ENCODE results near the gene TCHP. TPM values are rescaled to one million over a fixed set of nuclear protein-coding genes. Genes with fewer than 3 reads are reported as not detected.
A peak's percentile ranks its signal among the peaks of the same experiment; 100 is the strongest.

The TCHP gene
- total and polyA plus RNA-seq, 2 donors (not counting 1 experiment from before 2014, with no cell fraction given): 13.4 to 29.4 TPM

- CTCF ChIA-PET: interaction anchor here (0.9 to 2.4 kb wide), 5 partner anchors 10 to 75 kb away, joined by 3 to 12 read pairs (median 9); no protein-coding TSS in a partner anchor
- Histone ChIP-seq H3K9ac (ENCODE audit: low read length) (peak within 1 kb of the TSS; percentile 99), H3K27ac (ENCODE audit: low read length in 2 of 2) (peak within 1 kb of the TSS; percentile 77 to 94), H3K79me2 (ENCODE audit: control insufficient read depth, insufficient read depth, low read length) (peaks cover 48% of the 10 kb centered on the region), H3K36me3 (replicated peaks in 1 of 2; ENCODE audit: control extremely low read depth in 1 of 2, control insufficient read depth in 1 of 2, extremely low read depth in 1 of 2, insufficient read depth in 2 of 2, low read length in 1 of 2) (no peaks in the 10 kb centered on the region), H3K4me1 (ENCODE audit: control insufficient read depth in 2 of 2, insufficient read depth in 2 of 2, low read length in 2 of 2) (peaks cover 36 to 43% of the 10 kb centered on the region in 2 donors), H3K9me3 (ENCODE audit: control extremely low read depth in 1 of 3, control insufficient read depth in 2 of 3, insufficient read depth in 1 of 3, low read length in 2 of 3) (no peaks in the 10 kb centered on the region), H3K4me3 (ENCODE audit: control extremely low read depth in 1 of 5, extremely low read depth in 1 of 5, insufficient read depth in 1 of 5, low read depth in 2 of 5, low read length in 4 of 5) (peak within 1 kb of the TSS; percentile 73 to 91 (median 80)), H4K20me1 (ENCODE audit: control insufficient read depth, insufficient read depth, low read length, poor library complexity, severe bottlenecking) (peaks cover 16% of the 10 kb centered on the region), H2AFZ (ENCODE audit: insufficient read depth, low read depth, low read length, poor library complexity, severe bottlenecking) (peak within 1 kb of the TSS; percentile 92), H3K4me2 (replicated peaks; ENCODE audit: low read depth, low read length, poor library complexity, severe bottlenecking) (peak within 1 kb of the TSS; percentile 95), H3K27me3 (replicated peaks in 1 of 4; ENCODE audit: control extremely low read depth in 1 of 4, control insufficient read depth in 3 of 4, insufficient read depth in 4 of 4, low read length in 3 of 4) (no peaks in the 10 kb centered on the region)
- no peaks in the 10 kb centered on the region for H3K9me3 Mint-ChIP-seq (ENCODE audit: insufficient read depth)
- peak; percentile 95 for DNase-seq
- peak; percentile 98 for ATAC-seq (ENCODE audit: low read depth)
- peaks cover 54% of the 10 kb centered on the region for H3K4me1 Mint-ChIP-seq
- TF ChIP-seq, protein P1, sequence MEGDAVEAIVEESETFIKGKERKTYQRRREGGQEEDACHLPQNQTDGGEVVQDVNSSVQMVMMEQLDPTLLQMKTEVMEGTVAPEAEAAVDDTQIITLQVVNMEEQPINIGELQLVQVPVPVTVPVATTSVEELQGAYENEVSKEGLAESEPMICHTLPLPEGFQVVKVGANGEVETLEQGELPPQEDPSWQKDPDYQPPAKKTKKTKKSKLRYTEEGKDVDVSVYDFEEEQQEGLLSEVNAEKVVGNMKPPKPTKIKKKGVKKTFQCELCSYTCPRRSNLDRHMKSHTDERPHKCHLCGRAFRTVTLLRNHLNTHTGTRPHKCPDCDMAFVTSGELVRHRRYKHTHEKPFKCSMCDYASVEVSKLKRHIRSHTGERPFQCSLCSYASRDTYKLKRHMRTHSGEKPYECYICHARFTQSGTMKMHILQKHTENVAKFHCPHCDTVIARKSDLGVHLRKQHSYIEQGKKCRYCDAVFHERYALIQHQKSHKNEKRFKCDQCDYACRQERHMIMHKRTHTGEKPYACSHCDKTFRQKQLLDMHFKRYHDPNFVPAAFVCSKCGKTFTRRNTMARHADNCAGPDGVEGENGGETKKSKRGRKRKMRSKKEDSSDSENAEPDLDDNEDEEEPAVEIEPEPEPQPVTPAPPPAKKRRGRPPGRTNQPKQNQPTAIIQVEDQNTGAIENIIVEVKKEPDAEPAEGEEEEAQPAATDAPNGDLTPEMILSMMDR (IDR thresholded peaks at IDR 0.05): peak; percentile 55
- TF ChIP-seq EZH2 (IDR thresholded peaks at IDR 0.05; ENCODE audit: borderline replicate concordance, insufficient read depth, low read depth, low read length, poor library complexity, severe bottlenecking): no peak
- H3K4me3 Mint-ChIP-seq: peak within 1 kb of the TSS; percentile 83
- peak within 1 kb of the TSS; percentile 84 for H3K27ac Mint-ChIP-seq
- intact Hi-C loops (cut with micrococcal nuclease): loop anchor here (1.0 to 10.0 kb wide), 9 partner anchors 21 to 362 kb away; partner anchors contain the start of genes ANKRD13A, C12orf76, FAM222A and GIT2
- WGBS (ENCODE audit: insufficient coverage): 0% methylated on average over 92 of the region's 92 CpGs
- POLR2A ChIA-PET: no interaction called here
- H3K27me3 Mint-ChIP-seq: no peaks in the 10 kb centered on the region
Measured at GRCh38 chr12:109880043-109880931, 19.8 kb upstream of the TCHP start, which contains the start of gene GLTP. GLTP (minus strand) TSS chr12:109880541; CDS start chr12:109880374, 167 bp downstream.
